ENCODE results near the gene P2RY4.
"Not testable (repeated sequence)": the region's sequence is repeated elsewhere in the genome, so short reads cannot be mapped to it uniquely, and the experiment has no call there.

Gene P2RY4

GRCh38 chrX:70252491-70252890 lies 7.5 kb downstream of the P2RY4 start:
- DNase-seq (ENCODE audit: low read depth, low spot score) = no peak
- no peak overlapping the region for H3K4me3 ChIP-seq (ENCODE audit: low read length)

GRCh38 chrX:70247252-70247651 lies 12.8 kb downstream of the P2RY4 start:
- no peak overlapping the region for H3K4me3 ChIP-seq (ENCODE audit: low read length)
- no peak for DNase-seq (ENCODE audit: low read depth, low spot score)

- DNase-seq (ENCODE audit: low read depth, low spot score) = no peak
- no peak overlapping the region for H3K4me3 ChIP-seq (ENCODE audit: low read length)
These were observed 15.1 kb downstream of the P2RY4 start for GRCh38 chrX:70244881-70245280.

GRCh38 chrX:70243601-70244000 lies 16.4 kb downstream of the P2RY4 start:
- DNase-seq (ENCODE audit: low read depth, low spot score); H3K4me3 ChIP-seq (ENCODE audit: low read length): not testable (repeated sequence)

GRCh38 chrX:70241501-70241900 lies 18.5 kb downstream of the P2RY4 start:
- no peak overlapping the region for H3K4me3 ChIP-seq (ENCODE audit: low read length)
- DNase-seq (ENCODE audit: low read depth, low spot score) = no peak

GRCh38 chrX:70240751-70241150 lies 19.3 kb downstream of the P2RY4 start:
- DNase-seq (ENCODE audit: low read depth, low spot score) = no peak
- no peak overlapping the region for H3K4me3 ChIP-seq (ENCODE audit: low read length)

- no peak within 1 kb of the TSS for H3K4me3 ChIP-seq (ENCODE audit: low read length)
- no peak for DNase-seq (ENCODE audit: low read depth, low spot score)
These were observed 25.6 kb downstream of the P2RY4 start, which contains the start of gene AWAT1 for GRCh38 chrX:70234355-70234754. Gene AWAT1 (plus strand): TSS chrX:70234655. CDS start chrX:70234696, 41 bp downstream.

GRCh38 chrX:70231666-70232065 lies 28.3 kb downstream of the P2RY4 start:
- no peak for DNase-seq (ENCODE audit: low read depth, low spot score)
- no peak overlapping the region for H3K4me3 ChIP-seq (ENCODE audit: low read length)

- no peak overlapping the region for H3K4me3 ChIP-seq (ENCODE audit: low read length)
- DNase-seq (ENCODE audit: low read depth, low spot score) = no peak
These were observed 33.3 kb downstream of the P2RY4 start for GRCh38 chrX:70226687-70227086.

GRCh38 chrX:70226048-70226447 lies 34.0 kb downstream of the P2RY4 start:
- DNase-seq (ENCODE audit: low read depth, low spot score) = no peak
- H3K4me3 ChIP-seq (ENCODE audit: low read length) = no peak overlapping the region

- DNase-seq (ENCODE audit: low read depth, low spot score) = no peak
- no peak overlapping the region for H3K4me3 ChIP-seq (ENCODE audit: low read length)
These were observed 39.9 kb downstream of the P2RY4 start for GRCh38 chrX:70219938-70220764.

GRCh38 chrX:70209570-70209969 lies 50.4 kb downstream of the P2RY4 start:
- DNase-seq (ENCODE audit: low read depth, low spot score); H3K4me3 ChIP-seq (ENCODE audit: low read length): not testable (repeated sequence)

GRCh38 chrX:70208479-70208878 lies 51.5 kb downstream of the P2RY4 start:
- H3K4me3 ChIP-seq (ENCODE audit: low read length) = no peak overlapping the region
- no peak for DNase-seq (ENCODE audit: low read depth, low spot score)

Data from Jurkat, Clone E6-1 (cell line).